ENCODE measurements around the gene UBR2. TPM values are rescaled to one million over a fixed set of nuclear protein-coding genes. Genes with fewer than 3 reads are reported as not detected.
"Not testable (repeated sequence)": the region's sequence is repeated elsewhere in the genome, so short reads cannot be mapped to it uniquely, and the experiment has no call there.

UBR2 gene
- total RNA-seq, 1 experiment from 2014 or later = 17.9 TPM

DNA sequence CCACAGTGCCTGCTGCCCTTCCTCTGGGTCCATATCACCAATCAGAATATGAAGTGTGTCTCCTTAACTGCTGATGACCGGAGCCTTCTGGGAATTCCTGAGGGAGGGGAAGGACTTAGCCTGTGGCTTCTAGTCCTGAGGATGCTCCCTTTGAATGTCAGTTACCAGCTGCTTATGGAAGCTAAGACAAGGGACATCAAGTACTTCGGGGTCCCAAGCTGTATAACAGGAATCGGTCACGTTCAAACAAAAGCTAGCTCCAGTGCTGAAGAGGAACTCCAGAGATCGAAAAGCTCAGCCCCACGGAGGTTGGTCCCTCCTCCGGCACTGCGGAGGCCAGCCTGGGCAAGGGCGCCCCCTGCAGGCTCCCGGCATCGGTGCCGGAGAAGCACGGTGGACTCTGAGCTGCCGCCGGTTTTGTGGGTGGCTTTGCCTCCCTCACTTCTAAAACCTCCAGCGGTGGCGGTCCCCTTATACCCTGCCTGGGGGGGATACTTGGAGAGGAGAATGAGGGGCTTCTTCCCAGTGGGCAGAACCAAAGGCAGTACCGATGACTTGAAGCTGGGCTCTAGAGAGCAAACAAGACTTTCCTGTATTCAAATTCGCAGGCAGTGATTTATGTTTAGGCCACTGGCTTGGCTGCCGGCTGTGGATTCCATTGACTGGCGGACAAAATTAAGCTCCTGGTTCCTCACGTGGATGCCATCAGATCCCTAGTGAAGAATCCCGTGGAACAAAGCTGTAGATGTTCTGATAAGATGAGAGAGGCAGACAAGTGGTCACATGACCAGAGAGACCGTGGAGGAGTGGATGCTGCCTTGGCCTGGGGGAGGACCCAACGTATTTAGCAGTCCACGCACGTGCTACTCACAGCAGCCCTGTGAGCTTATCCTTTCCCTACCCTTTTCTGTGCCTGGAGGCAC is 16.2 kb upstream of the UBR2 start:
- in situ Hi-C loops (cut with HindIII; ENCODE audit: low pct_unique_long_range_greater_than_20kb, low sequenced_read_pairs) = no loop called here
- peak; percentile 80 for DNase-seq (ENCODE audit: low read depth, low spot score)

DNA sequence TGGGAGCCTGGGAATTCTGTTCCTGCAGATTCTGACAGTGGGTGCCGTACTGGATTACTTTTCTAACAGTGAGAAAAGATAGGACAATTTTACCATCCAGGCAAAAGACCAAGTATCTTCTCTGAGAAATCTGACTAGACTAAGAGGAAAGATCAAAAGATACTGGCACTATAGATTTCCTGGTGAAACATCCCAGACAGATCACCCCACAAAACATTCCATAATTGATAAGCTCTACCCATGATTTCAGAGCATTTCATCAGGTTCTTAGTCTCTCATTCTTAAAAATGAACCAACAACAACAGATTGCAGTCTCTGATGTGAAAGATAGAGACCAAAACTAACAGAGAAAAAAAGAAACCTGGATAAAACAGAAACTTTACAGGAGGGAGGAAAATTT is 13.6 kb upstream of the UBR2 start:
- DNase-seq (ENCODE audit: low read depth, low spot score) = no peak
- in situ Hi-C loops (cut with HindIII; ENCODE audit: low pct_unique_long_range_greater_than_20kb, low sequenced_read_pairs) = no loop called here

DNA sequence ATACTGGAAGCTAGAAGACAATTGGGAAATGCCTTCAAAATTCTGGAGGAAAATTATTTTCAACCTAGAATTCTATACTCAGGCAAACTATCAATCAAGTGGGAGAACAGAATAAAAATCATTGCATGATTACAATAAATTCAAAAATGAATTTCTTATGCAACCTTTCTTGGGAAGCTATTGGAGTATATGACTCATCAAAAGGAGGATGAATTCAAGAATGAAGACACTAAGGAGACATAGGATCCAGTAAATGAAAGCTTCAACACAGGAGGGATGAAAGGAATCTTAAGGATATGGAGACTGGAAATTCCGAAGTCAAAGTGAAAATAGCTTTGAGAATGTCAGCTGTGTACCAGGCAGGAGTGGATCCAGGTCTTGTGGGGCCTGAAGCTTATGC is 12.6 kb upstream of the UBR2 start:
- DNase-seq (ENCODE audit: low read depth, low spot score) = no peak
- in situ Hi-C loops (cut with HindIII; ENCODE audit: low pct_unique_long_range_greater_than_20kb, low sequenced_read_pairs) = no loop called here

DNA sequence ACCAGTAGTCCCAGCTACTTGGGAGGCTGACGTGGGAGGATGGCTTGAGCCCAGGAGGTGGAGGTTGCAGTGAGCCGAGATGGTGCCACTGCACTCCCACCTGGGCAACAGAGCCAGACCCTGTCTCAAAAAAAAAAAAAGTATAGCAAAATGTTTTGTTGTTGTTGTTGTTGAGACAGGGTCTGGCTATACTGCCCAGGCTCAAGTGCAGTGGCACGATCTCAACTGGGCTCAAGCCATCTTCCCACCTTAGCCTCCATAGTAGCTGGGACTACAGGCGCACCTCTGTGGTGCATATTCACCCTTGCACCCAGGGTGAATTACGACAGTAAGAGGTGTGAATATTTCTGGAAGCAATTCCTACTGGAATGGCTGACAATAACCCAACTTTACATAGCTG is 11.4 kb upstream of the UBR2 start:
- in situ Hi-C loops (cut with HindIII; ENCODE audit: low pct_unique_long_range_greater_than_20kb, low sequenced_read_pairs) = no loop called here
- no peak for DNase-seq (ENCODE audit: low read depth, low spot score)

DNA sequence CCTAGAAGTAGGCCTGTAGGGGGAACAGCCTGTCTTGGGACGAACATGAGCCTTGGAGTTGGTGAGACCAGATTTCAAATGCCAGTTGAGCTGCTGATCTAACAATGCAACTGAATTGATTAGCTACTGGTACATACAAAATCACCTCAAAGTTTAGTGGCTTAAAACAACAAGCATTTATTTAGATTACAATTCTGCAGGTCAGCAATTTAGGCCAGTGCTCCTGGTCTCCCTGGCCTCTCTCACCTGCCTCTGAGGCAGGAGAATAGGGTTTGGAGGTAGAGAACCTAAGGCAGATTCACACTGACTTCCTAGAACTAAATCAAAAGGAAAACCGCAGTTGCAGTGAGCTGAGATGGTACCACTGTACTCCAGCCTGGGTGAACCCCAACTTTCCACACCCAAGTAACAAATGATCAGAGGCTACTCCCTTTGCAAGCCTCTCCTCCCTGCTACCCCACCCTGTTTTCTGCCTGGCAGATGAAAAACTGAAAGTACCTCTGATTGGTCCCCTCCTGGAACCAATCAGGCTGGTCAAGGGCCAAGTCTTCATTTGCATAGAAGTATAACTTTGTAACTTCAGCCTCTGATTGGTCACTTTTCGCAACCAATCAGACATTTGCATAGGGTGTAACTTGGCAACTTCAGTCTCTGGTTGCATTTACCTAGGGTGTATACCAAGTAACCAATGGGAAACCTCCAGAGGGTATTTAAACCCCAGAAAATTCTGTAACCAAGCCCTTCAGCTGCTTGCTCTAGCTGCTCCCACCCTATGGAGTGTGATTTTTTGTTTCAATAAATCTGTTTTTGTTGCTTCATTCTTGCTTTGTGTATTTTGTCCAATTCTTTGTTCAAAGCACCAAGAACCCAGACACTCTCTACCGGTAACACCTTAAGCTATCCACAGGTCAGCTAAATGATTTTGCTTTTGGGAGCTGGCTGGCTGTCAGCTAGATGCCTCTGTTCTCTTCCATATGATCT is 8.1 kb upstream of the UBR2 start:
- DNase-seq (ENCODE audit: low read depth, low spot score) = peak; percentile 61
- in situ Hi-C loops (cut with HindIII; ENCODE audit: low pct_unique_long_range_greater_than_20kb, low sequenced_read_pairs) = no loop called here

DNA sequence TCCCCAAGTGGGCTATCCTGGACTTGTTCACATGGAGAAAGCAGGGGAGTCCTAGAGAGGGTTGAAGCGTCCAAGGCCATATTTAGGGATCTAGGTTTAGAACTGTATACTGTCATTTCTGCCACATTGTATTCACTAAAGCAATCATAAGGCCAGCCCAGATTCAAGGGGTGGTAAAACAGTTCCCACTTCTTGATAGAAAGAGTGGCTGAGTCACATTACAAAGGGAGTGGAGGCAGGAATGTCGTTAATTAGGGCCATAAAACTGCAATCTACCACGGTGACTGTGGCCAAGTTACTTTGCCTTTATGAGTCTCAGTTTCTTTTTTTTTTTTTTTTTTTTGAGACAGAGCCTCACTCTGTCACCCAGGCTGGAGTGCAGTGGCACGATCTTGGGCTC is 7.4 kb upstream of the UBR2 start:
- DNase-seq (ENCODE audit: low read depth, low spot score) = no peak
- in situ Hi-C loops (cut with HindIII; ENCODE audit: low pct_unique_long_range_greater_than_20kb, low sequenced_read_pairs) = no loop called here

DNA sequence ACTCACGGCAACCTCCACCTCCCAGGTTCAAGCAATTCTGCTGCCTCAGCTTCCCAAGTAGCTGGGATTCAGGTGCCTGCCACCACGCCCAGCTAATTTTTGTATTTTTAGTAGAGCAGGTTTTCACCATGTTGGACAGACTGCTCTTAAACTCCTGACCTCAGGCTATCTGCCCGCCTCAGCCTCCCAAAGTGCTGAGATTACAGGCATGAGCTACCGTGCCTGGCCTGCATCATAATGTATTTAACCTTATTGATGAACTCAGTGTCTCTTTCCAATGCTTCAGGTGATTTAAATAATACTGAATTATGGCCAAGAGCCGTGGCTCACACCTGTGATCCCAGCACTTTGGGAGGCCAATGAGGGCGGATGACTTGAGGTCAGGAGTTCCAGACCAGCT is 4.6 kb upstream of the UBR2 start:
- DNase-seq (ENCODE audit: low read depth, low spot score); in situ Hi-C loops (cut with HindIII; ENCODE audit: low pct_unique_long_range_greater_than_20kb, low sequenced_read_pairs): not testable (repeated sequence)

DNA sequence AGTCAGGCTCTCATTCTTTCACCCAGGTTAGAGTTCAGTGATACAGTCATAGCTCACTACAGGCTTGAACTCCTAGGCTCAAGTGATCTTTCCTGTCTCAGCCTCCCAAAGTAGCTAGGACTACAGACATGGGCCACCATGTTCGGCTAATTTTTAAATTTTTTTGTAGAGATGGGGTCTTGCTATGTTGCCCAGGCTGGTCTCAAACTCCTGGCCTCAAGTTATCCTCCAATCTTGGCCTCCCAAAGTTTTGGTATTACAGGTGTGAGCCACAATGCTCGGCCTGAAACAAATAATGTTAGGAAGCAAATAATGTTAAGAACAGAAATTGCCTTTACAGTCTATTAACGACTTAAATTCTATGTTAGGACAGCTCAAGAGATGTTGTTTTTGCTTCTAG is 1.8 kb upstream of the UBR2 start:
- in situ Hi-C loops (cut with HindIII; ENCODE audit: low pct_unique_long_range_greater_than_20kb, low sequenced_read_pairs) = no loop called here
- DNase-seq (ENCODE audit: low read depth, low spot score) = no peak

DNA sequence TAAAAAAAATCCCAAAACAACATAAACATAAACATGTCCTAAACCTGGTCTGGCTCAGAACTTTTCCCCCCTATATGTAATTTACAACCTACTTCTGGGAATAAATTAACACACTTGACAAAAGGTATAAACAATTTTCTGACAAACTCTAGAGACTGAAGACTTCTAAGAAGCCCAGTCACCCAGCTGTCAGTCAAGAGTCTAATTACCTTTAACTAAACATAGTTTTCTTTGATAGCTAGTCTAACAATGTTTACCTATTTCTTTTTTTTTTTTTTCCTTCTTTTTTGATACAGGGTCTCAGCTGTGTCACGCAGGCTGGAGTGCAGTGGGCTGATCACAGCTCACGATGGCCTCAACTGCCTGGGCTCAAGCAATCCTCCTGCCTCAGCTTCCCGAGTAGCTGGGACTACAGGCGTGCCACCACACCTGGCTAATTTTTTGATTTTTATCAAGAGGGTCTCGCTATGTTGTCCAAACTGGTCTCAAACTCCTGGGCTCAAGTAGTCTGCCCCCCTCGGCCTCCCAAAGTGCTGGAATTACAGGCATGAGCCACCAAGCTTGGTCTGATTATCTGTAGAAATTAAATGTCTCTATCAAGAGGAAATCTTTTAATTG is 932 bp upstream of the UBR2 start:
- in situ Hi-C loops (cut with HindIII; ENCODE audit: low pct_unique_long_range_greater_than_20kb, low sequenced_read_pairs) = no loop called here

DNA sequence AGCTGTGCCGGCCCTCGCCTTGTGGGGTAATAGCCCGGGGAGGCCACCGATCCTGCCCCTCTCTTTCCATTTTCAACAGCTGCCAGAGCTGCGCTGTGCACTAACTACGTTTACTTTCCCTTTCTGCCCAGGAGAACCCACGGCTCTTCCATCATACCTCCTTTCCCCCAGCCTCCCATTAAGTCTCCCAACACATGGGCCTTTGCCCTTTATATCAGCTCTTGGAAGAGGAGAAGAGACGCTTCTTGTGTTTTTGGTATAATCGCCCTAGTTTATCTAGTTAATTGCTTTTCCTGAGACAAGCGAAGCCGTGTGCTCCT is 637 bp downstream of the UBR2 start:
- DNase-seq (ENCODE audit: low read depth, low spot score) = peak; percentile 30
- in situ Hi-C loops (cut with HindIII; ENCODE audit: low pct_unique_long_range_greater_than_20kb, low sequenced_read_pairs) = no loop called here

More for the DNA sequence above, 932 bp upstream of the UBR2 start:
- no peak for DNase-seq (ENCODE audit: low read depth, low spot score)

DNA sequence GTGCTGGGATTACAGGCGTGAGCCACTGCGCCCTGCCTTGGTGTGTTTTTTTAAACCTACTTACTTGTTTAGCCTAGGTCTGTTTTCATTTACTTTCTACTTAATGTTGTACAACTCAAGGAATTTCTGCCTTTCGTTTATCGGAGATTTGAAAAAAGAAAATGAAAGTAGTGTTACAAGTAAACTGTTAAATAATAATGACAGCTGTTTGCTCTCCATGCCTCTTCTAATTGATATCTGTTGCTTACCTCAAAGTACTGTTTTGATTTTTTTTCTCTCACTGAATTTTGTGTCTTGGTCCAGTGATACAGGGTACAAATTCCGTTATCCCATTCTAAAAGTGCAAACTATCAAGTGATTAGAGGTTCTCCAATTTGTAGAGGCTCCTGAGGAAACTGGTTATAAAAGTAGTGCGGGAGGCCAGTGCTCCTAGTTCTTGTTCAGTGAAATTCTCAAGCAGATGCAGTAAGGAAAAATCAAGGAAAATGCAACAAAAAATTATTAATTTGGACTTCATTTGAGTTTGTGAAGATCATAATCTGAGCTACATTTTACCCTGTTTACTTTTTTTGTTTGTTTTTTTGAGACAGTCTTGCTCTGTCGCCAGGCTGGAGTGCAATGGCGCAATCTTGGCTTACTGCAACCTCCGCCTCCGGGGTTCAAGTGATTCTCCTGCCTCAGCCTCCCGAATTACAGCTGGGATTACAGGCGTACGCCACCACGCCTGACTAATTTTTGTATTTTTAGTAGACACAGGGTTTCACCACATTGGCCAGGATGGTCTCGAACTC is 2.2 kb downstream of the UBR2 start:
- in situ Hi-C loops (cut with HindIII; ENCODE audit: low pct_unique_long_range_greater_than_20kb, low sequenced_read_pairs) = no loop called here
- DNase-seq (ENCODE audit: low read depth, low spot score) = no peak

DNA sequence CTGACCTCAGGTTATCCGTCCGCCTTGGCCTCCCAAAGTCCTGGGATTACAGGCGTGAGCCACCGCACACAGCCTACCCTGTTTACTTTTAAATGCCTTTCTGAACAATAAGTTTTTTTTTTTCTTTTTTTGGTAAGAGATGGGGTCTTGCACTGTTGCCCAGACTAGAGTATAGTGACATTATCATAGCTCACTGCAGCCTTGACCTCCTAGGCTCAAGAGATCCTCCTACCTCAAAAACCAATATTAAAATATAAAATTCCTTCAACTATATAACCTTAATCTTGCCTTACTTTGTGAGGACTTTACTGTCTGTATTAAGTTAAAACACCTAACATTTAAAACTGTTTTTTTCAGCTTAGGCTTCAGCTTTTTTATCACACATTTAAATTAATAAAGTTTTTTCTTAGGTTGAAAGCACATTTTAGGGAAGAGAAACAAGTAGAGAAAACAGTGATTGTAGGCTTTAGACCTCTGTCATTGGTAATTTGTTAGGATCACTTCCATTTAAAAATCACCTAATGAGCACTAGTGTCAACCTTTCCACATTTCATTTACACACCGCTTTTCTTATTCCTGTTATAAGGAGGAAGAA is 2.9 kb downstream of the UBR2 start:
- DNase-seq (ENCODE audit: low read depth, low spot score) = no peak
- in situ Hi-C loops (cut with HindIII; ENCODE audit: low pct_unique_long_range_greater_than_20kb, low sequenced_read_pairs) = no loop called here

DNA sequence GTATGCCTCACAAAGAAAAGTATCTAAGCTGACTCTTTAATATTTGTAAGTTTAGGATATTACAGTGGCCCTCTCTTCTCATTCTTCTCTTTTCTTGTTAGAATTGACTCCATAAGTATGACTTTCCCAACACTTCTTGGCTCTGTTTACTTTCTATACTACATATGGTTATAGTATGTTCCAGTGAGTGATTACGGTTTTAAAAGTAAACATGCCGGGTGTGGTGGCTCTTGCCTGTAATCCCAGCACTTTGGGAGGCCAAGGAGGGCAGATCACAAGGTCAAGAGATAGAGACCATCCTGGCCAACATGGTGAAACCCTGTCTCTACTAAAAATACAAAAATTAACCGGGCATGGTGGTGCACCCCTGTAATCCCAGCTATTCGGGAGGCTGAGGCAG is 3.4 kb downstream of the UBR2 start:
- in situ Hi-C loops (cut with HindIII; ENCODE audit: low pct_unique_long_range_greater_than_20kb, low sequenced_read_pairs); DNase-seq (ENCODE audit: low read depth, low spot score): not testable (repeated sequence)

DNA sequence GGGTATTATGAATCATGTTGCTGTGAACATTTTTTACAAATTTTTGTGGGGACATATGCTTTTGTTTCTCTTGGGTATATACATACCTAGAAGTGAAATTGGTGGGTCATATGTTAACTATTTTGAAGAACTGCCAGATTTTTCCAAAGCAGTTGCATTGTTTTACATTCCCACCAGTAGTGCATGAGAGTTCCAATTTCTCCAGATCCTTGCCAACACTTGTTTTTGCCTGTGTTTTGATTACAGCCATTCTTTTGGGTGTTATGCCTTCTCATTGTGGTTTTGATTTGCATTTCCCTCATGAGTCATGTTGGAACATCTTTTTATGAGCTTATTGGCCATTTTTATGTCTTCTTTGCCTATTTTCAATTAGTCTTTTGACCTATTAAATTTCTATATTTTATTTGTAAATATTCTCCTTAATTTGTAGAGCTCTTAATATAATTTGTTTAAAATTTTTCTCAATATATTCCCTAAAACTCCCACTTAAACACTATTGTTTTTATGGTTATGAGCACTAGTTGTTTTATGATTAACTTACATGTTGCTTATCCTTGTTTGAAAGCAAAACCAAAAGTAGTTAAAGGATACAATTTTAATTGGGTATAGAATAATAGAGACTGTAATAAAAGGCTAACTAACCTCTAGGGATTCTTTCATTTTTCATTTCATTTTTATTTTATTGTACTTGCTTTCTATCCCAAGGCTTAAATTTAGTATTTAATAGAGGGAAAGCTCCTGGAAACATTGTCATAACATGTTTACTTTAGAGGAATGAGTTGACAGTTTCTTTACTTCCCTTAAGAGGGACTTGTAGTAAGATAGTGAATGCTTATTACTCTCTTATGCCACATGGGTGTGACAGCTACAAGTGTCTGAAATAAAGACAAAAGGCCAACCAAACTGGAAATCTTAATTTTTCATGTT is 5.5 kb downstream of the UBR2 start:
- in situ Hi-C loops (cut with HindIII; ENCODE audit: low pct_unique_long_range_greater_than_20kb, low sequenced_read_pairs) = no loop called here
- DNase-seq (ENCODE audit: low read depth, low spot score) = peak; percentile 47

DNA sequence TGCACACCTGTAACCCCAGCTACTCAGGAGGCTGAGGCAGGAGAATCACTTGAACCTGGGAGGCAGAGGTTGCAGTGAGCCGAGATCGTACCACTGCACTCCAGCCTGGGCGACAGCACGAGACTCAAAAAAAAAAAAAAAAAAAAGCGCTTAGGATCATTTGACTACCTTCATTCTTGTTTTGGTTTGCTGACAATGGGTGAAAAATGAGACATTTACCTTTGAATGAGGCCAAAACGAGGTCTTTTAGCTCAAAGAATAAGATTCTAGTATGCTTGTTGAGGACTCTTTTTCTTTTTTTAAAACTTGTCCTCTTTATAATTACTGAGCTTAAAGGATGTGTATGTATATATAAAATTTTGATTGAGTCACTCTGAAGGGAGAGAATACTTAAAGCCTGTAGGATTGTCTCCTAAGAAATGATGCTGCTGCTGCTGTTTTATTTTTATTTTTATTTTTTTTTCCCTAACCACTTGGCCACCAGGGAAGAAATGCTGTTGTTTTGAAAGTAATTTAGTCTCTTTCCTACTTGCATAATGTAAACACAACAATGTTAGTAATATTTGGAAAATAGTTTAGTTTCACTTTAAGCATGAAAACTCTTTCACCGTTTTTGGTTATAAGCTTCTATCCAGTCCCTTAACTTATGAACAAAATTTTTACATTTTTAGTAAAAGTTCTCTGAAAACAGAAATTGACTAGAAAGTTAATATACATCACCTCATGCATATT is 7.9 kb downstream of the UBR2 start:
- no peak for DNase-seq (ENCODE audit: low read depth, low spot score)
- in situ Hi-C loops (cut with HindIII; ENCODE audit: low pct_unique_long_range_greater_than_20kb, low sequenced_read_pairs) = no loop called here

DNA sequence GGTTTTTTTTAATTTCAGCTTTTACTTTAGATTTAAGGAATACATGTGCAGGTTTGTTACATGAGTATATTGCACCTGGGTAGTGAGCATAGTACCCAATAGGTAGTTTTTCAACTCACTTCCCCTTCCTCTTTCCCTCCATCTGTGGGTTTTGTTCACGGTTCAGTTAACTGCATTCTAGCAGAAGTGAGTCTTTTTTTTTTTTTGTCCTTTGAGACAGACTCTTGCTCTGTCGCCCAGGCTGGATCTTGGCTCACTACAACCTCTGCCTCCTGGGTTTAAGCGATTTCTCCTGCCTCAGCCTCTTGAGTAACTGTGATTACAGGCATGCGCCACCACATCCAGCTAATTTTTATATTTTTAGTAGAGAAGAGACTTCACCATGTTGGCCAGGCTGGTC is 8.7 kb downstream of the UBR2 start:
- DNase-seq (ENCODE audit: low read depth, low spot score) = no peak
- in situ Hi-C loops (cut with HindIII; ENCODE audit: low pct_unique_long_range_greater_than_20kb, low sequenced_read_pairs) = no loop called here
